HCEC 1CT (cell line): ENCODE data around the gene CNNM2.
"Not testable (repeated sequence)": the region's sequence is repeated elsewhere in the genome, so short reads cannot be mapped to it uniquely, and the experiment has no call there.

Source experiments
- DNase-seq: peaks from one replicate; pipeline ENCODE4 v3.0.0-alpha.2; 2017

Gene CNNM2

DNA sequence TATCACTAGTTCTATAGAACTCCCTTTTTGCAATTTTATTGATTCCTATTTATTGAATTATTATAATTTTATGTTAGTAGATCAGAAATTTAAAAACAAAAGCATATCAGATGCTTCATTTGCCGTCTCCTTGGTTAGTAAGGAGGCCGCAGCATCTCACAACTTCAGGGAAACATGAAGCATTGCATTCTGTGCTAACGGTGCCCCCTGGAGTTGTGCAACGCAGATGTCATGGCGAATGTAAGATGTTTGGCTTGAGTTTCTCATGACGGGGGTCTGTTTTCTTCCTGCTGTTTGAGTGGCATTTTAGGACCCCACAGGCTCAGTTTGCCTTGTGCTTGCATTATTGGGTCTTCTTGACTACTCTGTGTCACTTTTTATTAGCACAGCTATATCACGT lies 124.8 kb downstream of the CNNM2 start:
- no peak for DNase-seq

DNA sequence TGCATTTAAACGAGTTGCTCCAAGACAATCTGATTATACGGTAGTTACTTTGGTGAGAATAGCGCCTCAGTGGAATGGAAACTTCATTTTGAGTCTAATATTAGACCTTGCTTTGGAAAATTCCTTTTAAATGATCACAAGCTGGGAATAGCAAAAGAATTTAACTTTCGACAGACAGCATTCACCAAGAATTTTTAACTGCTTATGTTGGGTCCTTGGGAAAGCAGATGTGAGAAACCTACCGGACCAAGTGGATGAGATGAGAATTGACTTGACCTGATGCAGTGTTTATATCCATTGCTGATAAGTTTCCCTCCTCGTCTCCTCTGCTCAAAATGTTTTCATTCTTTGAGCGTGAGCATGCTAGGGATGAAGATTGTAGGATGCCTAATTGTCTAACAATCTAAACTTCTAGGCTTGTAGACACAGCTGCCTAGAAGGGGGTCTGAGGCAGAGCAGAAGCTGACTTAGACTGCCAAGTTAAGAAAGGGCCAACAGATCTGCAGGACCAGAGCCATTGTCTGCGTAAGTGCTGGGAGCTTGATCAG lies 126.9 kb downstream of the CNNM2 start:
- no peak for DNase-seq

DNA sequence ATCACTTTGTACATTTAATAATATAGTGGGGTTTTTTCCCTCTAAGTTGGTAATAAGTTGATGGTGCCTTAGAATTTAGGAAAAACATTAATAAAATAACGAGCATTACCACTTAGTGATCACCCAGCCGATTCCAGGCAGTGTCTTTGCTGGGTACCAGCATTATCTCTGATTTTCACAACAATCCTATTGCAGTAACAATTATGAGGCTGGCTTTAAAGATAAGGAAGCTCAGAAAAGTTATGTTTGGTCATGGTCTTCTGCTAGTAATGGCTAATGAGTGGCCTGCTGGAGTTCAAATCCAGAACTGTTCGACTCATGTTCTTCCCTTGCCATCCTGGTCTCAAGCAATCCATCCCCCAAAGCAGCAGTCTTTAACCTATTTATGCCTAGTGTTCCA lies 127.9 kb downstream of the CNNM2 start:
- no peak for DNase-seq

- no peak for DNase-seq
These were observed 129.3 kb downstream of the CNNM2 start for GRCh38 chr10:103047381-103047780.

DNA sequence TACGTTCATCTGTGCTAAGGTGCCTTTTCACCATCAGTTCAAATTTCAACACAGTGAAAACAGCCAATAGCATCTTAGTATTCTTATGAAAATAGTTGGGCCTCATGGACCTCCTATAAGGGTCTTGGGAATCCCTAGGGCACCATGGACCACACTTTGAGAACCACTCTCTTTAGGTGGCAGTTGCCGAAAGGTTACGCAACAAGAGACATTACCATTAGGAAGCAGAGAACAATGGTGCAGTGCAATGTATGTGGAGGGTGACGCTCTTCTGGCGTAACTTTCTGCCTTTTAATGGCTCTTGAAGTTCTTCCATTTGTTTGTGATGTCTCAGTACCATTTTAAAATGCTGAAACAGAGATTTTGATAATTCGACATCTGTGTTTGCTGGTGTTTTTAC lies 131.1 kb downstream of the CNNM2 start:
- no peak for DNase-seq

DNA sequence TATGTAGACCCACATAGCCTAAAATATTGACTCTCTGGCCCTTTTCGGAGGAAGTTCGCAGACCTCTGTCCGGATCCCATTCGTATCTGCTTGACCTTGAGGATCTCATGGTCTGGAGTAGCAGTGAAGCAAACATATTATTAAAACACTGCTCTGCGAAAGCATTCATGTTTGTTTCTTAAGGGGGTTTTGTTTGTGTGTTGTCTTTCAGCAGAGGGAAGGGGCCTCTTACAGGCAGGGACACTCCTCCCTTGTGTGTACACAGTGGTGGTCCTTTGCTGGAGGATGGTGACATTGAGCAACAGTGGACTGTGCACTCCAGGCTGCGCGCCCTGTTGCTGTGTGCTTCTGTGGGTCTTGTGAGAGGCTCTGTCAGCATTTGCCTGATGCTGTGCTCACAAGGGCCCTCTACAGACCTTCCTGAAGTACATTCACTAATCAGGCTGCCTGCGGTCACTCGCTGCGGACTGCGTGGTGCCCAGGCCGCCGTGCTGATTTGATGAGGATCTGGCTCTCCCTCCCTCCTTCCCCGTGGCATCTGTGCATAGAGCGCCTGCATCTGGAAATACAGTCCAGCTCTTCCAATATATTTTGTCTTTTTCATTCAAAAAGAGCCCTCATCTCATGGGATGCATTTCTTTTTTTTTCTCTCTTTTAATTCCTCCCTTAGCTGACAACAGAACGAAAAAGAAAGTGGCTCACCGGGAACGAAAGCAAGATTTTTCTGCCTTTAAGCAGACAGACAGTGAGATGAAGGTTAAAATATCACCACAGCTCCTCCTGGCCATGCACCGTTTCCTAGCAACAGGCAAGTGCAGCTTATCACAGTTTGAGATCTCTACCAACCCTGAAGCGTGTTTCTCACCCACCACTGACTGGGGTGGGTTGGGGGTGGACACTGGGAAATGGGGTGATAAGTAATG lies 135.8 kb downstream of the CNNM2 start:
- DNase-seq: peak; percentile 76

DNA sequence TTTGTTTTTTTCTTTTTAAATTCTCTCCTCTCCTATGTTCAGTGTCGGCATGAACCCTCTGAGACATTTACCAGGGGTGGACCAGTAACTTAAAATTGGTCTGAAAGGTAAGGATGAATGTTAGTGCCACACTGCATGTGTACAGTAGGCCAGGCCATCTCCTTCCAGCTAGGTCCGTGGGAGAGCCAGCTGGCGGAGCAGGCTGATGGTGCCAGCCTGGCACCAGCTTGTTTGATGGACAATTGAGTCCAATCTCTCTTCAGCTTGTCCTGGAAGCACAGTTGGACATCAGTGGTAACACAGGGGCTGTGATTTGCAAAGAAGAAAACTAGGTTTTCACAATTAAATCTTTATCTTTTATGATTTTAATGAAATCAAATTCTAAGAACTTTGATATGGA lies 136.5 kb downstream of the CNNM2 start:
- DNase-seq: no peak

- no peak for DNase-seq
These were observed 137.0 kb downstream of the CNNM2 start for GRCh38 chr10:103055105-103055504.

DNA sequence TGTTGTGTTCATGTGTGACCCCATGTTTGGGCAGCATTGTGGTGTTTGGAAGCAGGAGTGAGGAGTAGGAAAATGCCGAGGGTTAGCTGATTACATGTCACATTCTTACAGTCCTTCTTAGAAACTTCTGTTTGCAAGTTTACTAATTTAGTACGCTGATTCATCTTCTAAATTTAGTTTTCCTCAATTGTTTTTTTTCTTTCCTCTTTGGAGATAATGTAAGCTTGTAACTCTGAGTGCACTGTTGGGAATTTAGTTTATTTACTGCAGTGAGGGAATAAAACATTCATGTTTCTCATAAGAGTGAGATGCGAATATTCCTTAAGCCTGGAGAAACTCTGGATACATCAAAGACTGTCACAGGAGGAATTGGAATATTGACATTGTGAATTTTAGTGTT lies 139.9 kb downstream of the CNNM2 start:
- peak; percentile 11 for DNase-seq

DNA sequence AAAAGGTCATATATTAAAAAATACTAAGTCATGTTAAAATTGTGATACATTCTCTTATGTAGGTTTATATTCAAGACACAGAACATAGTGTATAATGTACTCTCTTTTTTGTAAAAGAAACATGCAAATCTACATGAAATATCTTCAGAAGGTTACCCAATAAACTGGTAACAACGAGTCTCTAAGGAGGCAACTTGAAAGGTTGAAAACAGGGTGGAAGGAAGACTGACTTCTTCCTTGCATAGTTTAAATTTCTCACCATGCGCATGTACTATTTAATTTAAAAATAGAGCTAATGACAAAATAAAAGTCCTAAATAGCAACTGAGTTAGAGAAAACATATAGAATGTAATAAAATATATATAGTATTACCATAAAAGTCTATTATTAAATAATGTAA lies 142.5 kb downstream of the CNNM2 start:
- DNase-seq: no peak

DNA sequence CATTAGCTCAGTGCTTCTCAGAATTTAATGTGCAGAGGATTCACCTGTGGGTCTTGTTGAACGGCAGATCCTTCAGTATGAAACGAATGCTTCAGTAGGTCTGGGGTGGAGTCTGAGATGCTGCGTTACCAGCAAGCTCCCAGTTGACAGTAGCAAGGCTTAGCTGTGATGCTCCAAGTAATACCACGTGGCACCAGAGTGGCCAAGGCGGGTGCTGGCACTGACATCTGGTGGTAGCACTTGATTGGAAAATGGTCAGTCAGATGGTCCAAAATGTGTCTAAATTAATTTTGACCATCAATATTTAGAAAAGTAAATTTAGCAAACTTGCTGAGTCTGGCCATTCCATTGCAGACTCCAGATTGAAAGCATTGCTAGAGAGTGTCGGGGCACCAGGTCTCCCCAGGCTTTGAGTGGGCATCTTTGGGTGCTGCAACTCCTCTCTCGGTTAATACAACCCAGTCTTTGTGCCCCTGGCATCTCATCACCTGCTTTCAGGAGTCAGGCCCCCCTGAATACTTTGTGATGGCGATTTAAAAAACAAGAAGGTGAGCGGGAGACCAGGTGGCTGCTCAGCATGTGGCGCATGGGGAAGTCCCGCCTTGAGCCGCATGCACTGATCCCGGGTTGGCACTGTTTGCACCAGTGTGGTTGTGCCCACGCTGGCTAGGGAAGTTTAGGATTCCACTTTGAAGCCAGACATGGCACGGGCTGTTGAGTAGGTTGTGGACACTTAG lies 144.9 kb downstream of the CNNM2 start:
- DNase-seq: no peak

DNA sequence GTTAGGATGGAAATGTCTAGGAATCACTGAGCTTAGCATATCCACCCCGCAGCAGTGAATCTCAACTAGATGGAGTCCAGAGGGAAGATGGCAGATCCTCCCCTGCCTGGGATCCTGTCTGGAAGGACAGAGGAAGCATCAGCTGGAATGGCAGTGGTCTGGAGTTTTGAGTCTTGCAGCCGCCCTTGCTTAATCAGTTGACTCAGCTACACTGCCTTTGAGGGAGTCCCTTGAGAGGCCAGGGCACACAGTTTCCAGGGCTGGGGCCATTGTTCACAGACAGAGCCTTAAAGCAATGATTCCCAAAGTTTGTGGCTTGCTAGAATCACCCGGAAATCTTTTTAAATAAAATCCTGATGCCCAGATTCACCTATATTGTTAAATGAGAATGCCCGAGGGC lies 146.9 kb downstream of the CNNM2 start:
- no peak for DNase-seq

- DNase-seq: no peak
These were observed 148.3 kb downstream of the CNNM2 start for GRCh38 chr10:103066141-103067098.

- DNase-seq: not testable (repeated sequence)
These were observed 149.0 kb downstream of the CNNM2 start for GRCh38 chr10:103067099-103067477.

DNA sequence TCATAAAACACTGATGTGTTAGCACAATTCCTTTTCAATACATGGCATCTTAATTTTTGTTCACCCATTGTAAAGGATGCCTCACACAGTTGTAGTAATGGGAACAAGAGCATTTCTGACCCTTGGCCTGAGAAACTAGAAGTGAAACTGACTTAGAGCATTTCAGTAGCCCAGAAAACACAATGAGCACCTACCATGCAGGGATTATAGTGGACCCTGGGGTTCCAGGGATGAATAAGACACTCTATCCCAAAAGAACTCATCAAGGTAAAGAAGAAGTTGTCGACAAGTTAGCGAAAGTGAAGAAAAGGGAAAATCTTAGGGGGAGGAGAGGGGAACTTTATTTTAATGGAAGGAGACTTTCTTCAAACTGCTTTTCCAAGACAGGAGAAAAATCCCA lies 149.4 kb downstream of the CNNM2 start:
- DNase-seq: no peak

GRCh38 chr10:103067956-103068355 lies 149.9 kb downstream of the CNNM2 start:
- DNase-seq: no peak

GRCh38 chr10:103069453-103070331 lies 151.6 kb downstream of the CNNM2 start:
- DNase-seq: peak; percentile 28

DNA sequence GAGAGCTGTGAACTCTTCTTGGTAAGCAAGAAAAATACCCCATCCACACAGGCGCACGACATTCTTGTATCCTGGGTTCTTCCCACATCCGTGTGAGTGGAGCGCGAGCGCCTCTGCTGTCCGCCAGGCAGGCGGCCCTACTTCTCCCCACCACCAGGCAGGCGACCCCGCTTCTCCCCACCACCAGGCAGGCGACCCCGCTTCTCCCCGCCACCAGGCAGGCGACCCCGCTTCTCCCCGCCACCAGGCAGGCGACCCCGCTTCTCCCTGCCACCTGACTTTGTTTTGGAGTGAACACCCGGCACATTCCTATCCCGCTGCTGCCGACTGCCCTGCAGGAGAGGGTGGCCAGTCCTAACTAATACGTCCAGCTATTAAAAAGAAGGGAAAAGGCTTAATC lies 154.2 kb downstream of the CNNM2 start:
- DNase-seq: no peak

- DNase-seq: no peak
These were observed 154.8 kb downstream of the CNNM2 start for GRCh38 chr10:103072891-103073290.

DNA sequence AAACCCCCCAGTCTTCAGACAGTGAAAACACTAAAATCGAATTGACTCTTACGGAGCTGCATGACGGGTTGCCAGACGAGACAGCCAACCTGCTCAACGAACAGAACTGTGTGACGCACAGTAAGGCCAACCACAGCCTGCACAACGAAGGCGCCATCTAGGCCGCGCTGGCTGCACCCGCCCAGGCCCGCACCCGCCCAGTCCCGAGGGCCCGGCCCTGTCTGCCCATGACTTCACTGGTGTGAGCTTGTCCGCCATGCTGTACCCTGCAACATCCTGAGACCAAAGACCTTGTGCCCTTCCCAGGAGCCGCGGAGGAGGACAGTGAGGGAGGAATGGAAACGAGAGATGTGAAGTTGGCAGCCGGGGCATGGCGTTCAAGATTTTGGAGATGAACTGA lies 158.9 kb downstream of the CNNM2 start:
- no peak for DNase-seq

DNA sequence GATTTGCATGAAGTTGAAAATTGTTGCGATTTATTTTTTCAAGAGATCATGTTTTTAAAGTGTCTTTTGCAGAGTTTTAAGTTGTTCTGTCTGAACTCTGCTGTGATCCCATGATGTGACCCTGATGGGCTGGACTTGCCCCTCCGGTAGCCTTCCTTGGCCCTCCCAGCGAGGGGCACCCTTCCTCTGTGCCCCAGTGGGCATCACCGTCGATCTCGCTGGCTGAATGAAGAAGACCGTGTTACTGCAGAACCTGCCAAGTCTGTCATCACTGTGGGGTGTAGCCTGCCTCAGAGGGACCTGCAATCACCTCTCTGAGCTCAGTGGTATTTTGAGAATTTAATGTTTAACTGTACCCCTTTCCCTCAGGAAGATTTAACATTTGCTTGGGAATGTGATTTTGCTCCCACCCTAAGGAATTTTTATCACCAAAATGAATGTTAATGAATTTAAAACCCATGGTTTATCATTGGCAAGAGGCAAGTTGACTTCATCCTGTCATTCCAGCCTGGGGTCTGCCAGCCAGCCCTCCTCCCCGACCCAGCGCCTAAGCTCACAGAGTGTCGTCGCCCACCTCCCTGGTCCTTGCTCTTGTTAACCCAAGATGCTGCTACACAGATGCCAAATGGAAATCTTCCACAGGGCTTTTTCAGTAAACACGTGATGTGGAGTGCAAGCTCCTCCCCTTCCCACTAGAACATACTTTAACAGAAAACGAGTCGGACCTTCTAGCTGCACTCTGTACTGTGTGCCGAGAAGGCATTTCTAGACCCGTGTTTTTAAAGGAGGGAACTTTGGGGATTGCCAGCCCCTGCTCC lies 159.6 kb downstream of the CNNM2 start:
- DNase-seq: no peak
